Measurements from ENCODE around the gene ATP2C2.
A peak's percentile ranks its signal among the peaks of the same experiment; 100 is the strongest.
"Not testable (repeated sequence)": the region's sequence is repeated elsewhere in the genome, so short reads cannot be mapped to it uniquely, and the experiment has no call there.

ATP2C2 gene

GRCh38 chr16:84341528-84342295, 26.6 kb upstream of the ATP2C2 start:
- DNase-seq, result no peak

DNA sequence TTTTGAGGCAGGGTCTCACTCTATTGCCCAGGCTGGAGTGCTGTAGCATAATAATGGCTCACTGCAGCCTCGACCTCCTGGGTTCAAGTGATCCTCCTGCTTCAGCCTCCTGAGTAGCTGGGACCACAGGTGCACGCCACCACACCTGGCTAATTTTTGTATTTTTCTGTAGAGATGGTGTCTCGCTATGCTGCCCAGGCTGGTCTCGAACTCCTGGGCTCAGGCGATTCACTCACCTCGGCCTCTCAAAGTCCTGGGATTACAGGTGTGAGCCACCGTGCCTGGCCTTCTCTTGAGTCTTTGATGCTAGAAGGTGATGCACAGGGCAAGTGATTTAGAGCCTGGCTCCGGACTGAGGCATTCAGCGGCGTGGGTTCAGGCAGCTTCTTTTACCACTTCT, 24.5 kb upstream of the ATP2C2 start:
- DNase-seq, result not testable (repeated sequence)

- DNase-seq, result no peak
Observed at GRCh38 chr16:84344781-84345180, 23.6 kb upstream of the ATP2C2 start.

DNA sequence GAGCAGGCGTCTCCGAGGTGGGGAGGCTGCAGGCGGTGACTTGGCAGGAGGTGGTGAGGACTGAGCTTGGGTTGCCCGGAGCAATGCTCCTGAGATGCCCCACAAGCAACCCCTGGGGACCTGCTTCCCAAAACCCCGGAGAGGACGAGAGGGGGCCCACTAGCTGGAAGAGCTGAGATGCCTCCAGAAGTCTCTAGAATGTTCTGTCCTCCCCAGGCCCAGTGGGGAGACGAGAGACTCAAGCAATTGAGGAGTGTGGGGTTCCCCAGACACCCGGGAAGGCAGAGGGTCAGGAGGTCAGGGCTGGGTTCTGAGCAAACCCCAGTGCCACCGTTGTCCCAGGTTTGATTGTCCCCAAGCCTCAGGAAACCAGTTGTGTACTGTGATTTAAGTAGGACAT, 21.2 kb upstream of the ATP2C2 start:
- no peak for DNase-seq

DNA sequence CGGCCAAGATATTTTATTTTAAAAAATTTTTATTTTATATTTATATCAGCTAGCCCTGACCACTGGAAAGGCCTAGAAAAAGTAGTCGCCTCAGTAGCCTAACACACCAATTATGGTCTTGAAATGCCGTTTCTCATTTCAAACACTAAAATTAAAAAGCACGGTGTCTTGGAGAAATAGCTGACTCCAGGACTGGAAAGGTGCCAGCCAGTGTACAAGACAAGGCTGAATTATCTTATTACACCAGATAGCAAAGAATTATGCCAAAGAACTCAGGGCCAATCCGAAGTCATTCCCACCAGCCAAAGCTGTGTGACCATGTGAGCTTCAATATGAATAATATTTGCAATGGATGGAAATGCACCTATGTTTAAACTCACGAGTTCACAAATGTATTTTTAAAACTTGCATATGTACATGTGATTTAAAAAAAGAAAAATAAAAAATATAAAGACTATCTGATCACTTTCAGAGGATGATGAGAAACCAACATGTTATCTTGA, 19.9 kb upstream of the ATP2C2 start:
- DNase-seq, result no peak

- no peak for DNase-seq
Observed at GRCh38 chr16:84349862-84350684, 18.3 kb upstream of the ATP2C2 start.

DNA sequence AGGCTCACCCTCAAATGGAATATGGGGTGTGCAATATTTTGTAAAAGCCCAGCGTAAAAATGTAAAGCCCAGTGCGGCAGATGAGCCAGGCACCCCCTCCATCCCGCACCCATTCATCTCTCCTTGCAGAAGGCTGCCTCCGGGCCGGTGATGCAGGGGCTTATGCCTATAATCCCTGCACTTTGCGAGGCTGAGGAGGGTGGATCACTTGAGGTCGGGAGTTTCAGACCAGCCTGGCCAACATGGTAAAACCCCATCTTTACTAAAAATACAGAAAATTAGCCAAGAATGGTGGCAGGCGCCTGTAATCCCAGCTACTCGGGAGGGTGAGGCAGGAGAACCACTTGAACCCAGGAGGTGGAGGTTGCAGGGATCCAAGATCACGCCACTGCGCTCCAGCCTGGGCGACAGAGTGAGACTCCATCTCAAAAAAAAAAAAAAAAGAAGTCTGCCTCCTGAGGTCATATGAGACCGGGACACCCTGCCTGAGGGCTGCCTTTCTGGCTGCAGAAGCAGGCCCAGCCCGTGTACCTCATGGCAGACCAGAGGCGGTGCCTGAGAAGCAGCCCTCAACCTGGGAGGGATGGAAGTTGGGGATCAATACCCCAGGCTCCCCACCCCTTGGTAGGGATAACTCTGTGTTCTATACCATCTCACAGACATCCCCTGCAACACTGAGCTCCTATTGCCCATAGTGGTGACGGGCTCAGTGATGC, 17.5 kb upstream of the ATP2C2 start:
- no peak for DNase-seq

DNA sequence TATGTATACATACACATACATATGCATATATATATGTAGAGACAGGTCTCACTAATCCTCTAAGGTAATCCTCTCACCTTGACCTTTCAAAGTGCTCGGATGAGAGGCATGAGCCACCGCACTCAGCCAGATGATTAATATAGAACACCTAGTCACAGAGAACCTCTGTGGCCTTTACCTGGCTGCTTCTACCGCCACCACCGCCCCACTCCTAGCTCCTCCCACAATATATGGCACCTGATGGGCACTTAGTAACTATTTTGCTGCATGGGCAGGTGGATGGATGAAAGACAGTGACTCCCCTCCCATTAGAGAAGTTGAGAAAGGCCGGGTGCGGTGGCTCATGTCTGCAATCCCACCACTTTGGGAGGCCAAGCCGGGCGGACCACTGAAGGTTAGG, 16.7 kb upstream of the ATP2C2 start:
- no peak for DNase-seq

DNA sequence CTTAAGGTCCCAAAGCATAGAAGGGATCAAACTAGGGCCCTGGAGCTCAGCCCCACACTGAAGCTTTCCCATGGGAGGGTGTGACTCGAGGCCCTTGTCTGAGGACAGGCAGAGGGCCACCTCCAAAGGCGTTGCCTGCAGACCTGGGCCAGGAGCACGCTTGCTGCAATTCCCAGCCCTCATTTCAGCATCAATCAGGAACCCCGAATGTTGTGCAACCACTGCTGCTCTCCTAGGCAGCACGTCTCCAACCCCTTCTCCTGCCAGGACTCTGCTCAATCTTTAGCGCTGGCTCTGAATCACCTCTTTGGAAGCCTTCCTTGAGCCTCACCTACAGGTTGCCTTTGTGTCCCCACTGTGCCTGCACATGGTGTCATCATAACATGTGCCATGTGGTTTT, 14.0 kb upstream of the ATP2C2 start:
- no peak for DNase-seq

DNA sequence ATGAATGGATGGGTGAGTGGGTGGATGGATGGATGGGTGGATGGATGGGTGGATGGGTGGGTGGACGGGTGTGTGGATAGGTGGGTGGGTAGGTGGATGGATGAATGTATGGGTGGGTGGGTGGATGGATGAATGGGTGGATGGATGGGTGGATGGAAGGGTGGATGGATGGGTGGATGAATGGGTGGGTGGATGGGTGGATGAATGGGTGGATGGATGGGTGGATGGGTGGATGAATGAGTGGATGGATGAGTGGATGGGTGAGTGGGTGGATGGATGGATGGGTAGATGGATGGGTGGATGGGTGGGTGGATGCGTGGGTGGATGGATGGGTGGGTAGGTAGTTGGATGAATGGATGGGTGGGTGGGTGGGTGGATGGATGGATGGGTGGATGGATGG, 13.2 kb upstream of the ATP2C2 start:
- DNase-seq, result no peak

GRCh38 chr16:84356176-84356575, 12.2 kb upstream of the ATP2C2 start:
- no peak for DNase-seq

DNA sequence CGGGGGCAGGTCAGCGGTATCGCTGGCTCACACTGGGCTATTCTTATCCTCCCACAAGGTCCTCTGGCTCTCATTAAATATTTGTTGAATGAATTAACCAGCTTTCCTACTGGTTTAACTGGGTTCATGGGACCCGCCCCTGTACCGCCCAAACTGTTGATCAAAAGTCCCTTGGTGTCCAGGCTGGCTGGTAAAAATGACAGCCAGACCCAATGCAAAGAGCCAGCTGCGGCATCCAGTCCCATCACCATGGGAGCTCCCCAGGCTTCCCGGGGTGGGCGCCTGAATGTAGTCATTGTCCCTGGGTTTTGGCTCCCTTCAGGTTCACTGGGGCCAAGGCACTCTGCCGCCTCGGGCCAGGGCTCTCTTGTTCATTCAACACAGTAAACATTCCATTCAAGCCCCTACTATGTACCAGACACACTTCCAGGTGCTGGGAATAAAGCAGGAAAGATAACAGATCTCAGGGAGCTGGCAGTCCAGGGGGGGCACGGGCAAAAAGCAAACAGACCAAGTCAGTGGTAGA, 11.7 kb upstream of the ATP2C2 start:
- no peak for DNase-seq

- DNase-seq, result peak; percentile 61
Observed at GRCh38 chr16:84357191-84357651, 11.1 kb upstream of the ATP2C2 start.

- no peak for DNase-seq
Observed at GRCh38 chr16:84358601-84359295, 9.6 kb upstream of the ATP2C2 start.

DNA sequence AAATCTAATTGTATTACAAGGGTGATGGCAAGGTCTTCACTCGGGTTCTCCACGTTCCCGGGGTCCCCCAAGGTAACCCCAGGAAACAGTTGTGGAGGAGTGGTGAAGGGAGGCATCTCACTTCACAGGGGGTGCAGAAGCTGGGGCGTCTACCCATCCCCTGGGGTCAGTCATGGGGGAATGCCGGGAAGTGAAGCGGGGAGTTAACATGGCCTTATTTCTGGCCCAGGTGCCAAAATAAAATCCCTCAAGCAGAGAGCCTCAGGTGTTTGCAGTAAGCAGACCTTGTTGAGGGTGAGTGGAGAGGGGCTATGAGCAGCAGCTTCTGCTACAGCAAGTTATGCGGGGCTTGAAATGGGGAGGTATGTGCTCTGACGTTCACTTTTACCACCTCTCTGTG, 9.0 kb upstream of the ATP2C2 start:
- DNase-seq, result no peak

DNA sequence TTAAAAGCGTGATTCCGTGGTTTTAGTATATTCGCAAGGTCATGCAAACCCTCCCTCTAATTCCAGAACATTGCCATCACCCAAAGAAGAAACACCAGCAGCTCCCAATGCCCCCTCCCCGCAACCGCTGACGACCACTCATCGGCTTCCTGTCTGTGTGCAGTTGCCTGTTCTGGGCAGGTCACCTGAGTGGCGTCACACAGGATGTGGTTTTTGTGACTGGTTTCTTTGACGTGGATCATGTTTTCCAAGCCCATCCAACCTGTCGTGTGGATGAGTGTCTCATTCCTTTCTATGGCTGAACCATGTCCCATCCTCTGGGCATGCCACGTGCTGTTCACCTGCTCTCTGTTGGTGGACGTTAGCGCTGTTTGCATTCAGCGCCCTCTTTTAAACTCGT, 8.2 kb upstream of the ATP2C2 start:
- DNase-seq, result no peak

DNA sequence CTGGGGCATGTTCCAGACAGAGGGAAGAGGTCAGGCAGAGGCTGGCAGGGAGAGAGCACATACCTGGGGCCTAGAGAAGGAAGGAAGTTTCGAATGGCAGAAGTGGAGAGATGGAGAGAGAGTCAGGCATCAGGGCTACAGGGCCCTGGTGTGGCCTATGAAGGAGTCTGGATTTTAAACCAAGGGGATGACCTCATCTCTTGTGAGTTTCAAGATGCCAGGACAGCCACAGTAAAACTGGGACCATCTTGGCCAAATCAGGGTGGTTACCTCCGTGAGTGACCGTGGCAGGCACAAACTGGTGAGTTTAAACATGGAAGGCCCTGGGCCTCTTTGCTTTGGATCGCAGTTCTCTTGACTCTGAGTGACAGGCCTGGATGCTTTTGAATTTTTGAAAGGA, 7.6 kb upstream of the ATP2C2 start:
- DNase-seq, result no peak

GRCh38 chr16:84361546-84361945, 6.8 kb upstream of the ATP2C2 start:
- no peak for DNase-seq

GRCh38 chr16:84362471-84362941, 5.8 kb upstream of the ATP2C2 start:
- no peak for DNase-seq

GRCh38 chr16:84366208-84366607, 2.1 kb upstream of the ATP2C2 start:
- DNase-seq, result no peak

DNA sequence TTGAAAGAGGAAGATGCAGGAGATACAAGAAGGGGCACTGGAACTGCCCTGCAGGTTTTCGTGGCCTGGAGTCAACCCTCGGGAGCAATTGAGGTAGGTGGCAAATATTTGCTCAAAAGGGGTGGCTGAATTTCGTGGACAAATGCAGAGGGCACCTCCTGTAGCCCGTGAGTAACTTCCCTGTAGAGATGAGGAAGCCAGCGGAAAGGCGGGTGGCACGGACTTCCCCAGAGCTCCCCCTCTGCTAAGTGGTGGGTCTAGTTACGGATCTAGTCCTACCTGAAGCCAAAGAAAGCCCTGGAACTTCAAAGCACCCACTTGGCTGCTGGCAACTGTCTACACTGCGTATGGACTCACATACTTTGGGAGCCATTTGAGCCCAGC, 1.0 kb upstream of the ATP2C2 start:
- DNase-seq, result no peak

GRCh38 chr16:84367750-84368307, 509 bp upstream of the ATP2C2 start:
- no peak for DNase-seq

Data from hematopoietic multipotent progenitor cell treated with erythropoietin and hydrocortisone succinate and interleukin-3 and kit ligand, for 4 days (in vitro differentiated cells).